GM23338 (cell line): ENCODE results near the gene GRM4. TPM values are rescaled to one million over a fixed set of nuclear protein-coding genes. Genes with fewer than 3 reads are reported as not detected.

ENCODE experiments used
- ATAC-seq: fragments of 200-7000 bp; cut with Tn5 transposase; 3 replicates; pipeline ENCODE4 v1.9.1; 2020
- DNase-seq: peaks from one replicate; pipeline ENCODE4 v3.0.0-alpha.2; 2015; ENCODE audit warnings: low spot score
- H2AFZ ChIP-seq: fragments of 200-600 bp; sonication (generic); 2 replicates; pipeline ENCODE4 v1.8.0; 2016; ENCODE audit warnings: antibody characterized with exemption, mild to moderate bottlenecking, moderate library complexity
- H3F3A ChIP-seq: fragments of 200-600 bp; sonication (generic); replicated peaks from 2 replicates; pipeline ENCODE4 v1.8.0; 2017; ENCODE audit warnings: antibody characterized with exemption, mixed run types, low read depth
- H3K27ac ChIP-seq: fragments of 200-600 bp; sonication (generic); 2 replicates; pipeline ENCODE4 v1.6.1; 2016; ENCODE audit warnings: low read depth
- H3K27me3 ChIP-seq: fragments of 200-600 bp; sonication (generic); 2 replicates; pipeline ENCODE4 v1.8.0; 2016; ENCODE audit warnings: mild to moderate bottlenecking, mixed run types, moderate library complexity; ENCODE audit not compliant: insufficient read depth
- H3K36me3 ChIP-seq: fragments of 200-600 bp; sonication (generic); 2 replicates; pipeline ENCODE4 v1.8.0; 2016; ENCODE audit warnings: mild to moderate bottlenecking; ENCODE audit not compliant: insufficient read depth
- H3K4me1 ChIP-seq: fragments of 200-600 bp; sonication (generic); 2 replicates; pipeline ENCODE4 v1.8.0; 2016; ENCODE audit warnings: mild to moderate bottlenecking, moderate library complexity; ENCODE audit not compliant: insufficient read depth
- H3K4me2 ChIP-seq: fragments of 200-600 bp; sonication (generic); 2 replicates; pipeline ENCODE4 v1.7.1; 2017; ENCODE audit warnings: mixed run types
- H3K4me3 ChIP-seq: fragments of 200-600 bp; sonication (generic); 2 replicates; pipeline ENCODE4 v1.6.1; 2016; ENCODE audit warnings: mixed run types
- H3K79me2 ChIP-seq: fragments of 200-600 bp; sonication (generic); replicated peaks from 2 replicates; pipeline ENCODE4 v1.8.0; 2017; ENCODE audit warnings: mild to moderate bottlenecking; ENCODE audit not compliant: insufficient read depth
- H3K9me2 ChIP-seq: fragments of 200-600 bp; sonication (generic); 2 replicates; pipeline ENCODE4 v1.8.0; 2017; ENCODE audit not compliant: insufficient read depth
- H4K20me1 ChIP-seq: fragments of 200-600 bp; sonication (generic); replicated peaks from 2 replicates; pipeline ENCODE4 v1.8.0; 2017; ENCODE audit warnings: mild to moderate bottlenecking; ENCODE audit not compliant: insufficient read depth
- H3K27ac Mint-ChIP-seq: 2 replicates; pipeline ENCODE4 v1.8.0; 2020; ENCODE audit warnings: inconsistent platforms, mild to moderate bottlenecking, moderate library complexity, mixed read lengths
- H3K27me3 Mint-ChIP-seq: 3 replicates; pipeline ENCODE4 v1.8.0; 2022; ENCODE audit warnings: low read depth, mild to moderate bottlenecking, moderate library complexity, mixed read lengths, inconsistent platforms; ENCODE audit not compliant: insufficient read depth, poor library complexity
- H3K36me3 Mint-ChIP-seq: 3 replicates; pipeline ENCODE4 v1.8.0; 2021; ENCODE audit warnings: low read depth, mild to moderate bottlenecking, inconsistent platforms, moderate library complexity, mixed read lengths
- H3K4me1 Mint-ChIP-seq: 3 replicates; pipeline ENCODE4 v1.8.0; 2020; ENCODE audit warnings: mild to moderate bottlenecking, inconsistent platforms, mixed read lengths
- H3K4me3 Mint-ChIP-seq: 3 replicates; pipeline ENCODE4 v1.8.0; 2021; ENCODE audit warnings: moderate library complexity, mild to moderate bottlenecking, inconsistent platforms, mixed read lengths
- H3K9me3 Mint-ChIP-seq: 3 replicates; pipeline ENCODE4 v1.8.0; 2020; ENCODE audit warnings: moderate library complexity, mild to moderate bottlenecking, inconsistent platforms, mixed read lengths
- CREB1 ChIP-seq: fragments of 250-450 bp; sonication (Bioruptor Pico); IDR thresholded peaks from 2 replicates; pipeline ENCODE4 v1.5.0; 2020; ENCODE audit warnings: low read depth, mild to moderate bottlenecking, moderate library complexity
- EZH2 ChIP-seq: fragments of 200-600 bp; sonication (generic); IDR thresholded peaks from one replicate; pipeline ENCODE4 v1.8.0; 2017; ENCODE audit warnings: antibody characterized with exemption, mild to moderate bottlenecking, low read depth; ENCODE audit not compliant: unreplicated experiment
- EZH2phosphoT487 ChIP-seq: fragments of 200-600 bp; sonication (generic); IDR thresholded peaks from one replicate; pipeline ENCODE4 v1.8.1; 2018; ENCODE audit warnings: antibody characterized with exemption; ENCODE audit not compliant: unreplicated experiment
- JUNB ChIP-seq: IDR thresholded peaks from one replicate; pipeline ENCODE4 v1.6.1; 2016; ENCODE audit warnings: antibody characterized with exemption; ENCODE audit not compliant: unreplicated experiment
- NANOG ChIP-seq: IDR thresholded peaks from 2 replicates; pipeline ENCODE4 v1.6.1; 2016; ENCODE audit warnings: antibody characterized with exemption, borderline replicate concordance
- POLR2AphosphoS5 ChIP-seq: IDR thresholded peaks from 2 replicates; pipeline ENCODE4 v1.6.1; 2016; ENCODE audit warnings: antibody characterized with exemption, low read depth
- REST ChIP-seq: IDR thresholded peaks from one replicate; pipeline ENCODE4 v1.6.1; 2018; ENCODE audit warnings: antibody characterized with exemption; ENCODE audit not compliant: unreplicated experiment
- STAT1 ChIP-seq: IDR thresholded peaks from one replicate; pipeline ENCODE4 v1.6.1; 2016; ENCODE audit warnings: antibody characterized with exemption; ENCODE audit not compliant: unreplicated experiment
- ZNF114 ChIP-seq: fragments of 250-450 bp; sonication (Bioruptor Pico); IDR thresholded peaks from 2 replicates; pipeline ENCODE4 v1.5.0; 2020; ENCODE audit warnings: mild to moderate bottlenecking, moderate library complexity
- ZNF462 ChIP-seq: fragments of 250-450 bp; sonication (Bioruptor Pico); IDR thresholded peaks from 2 replicates; pipeline ENCODE4 v1.5.0; 2020; ENCODE audit warnings: mild to moderate bottlenecking, moderate library complexity
- polyA plus RNA-seq: library from polyadenylated mRNA; unstranded; fragments of >200 nt; fragmentation: Nextera tagmentation; extraction: Ambion mirVana; gene quantifications from 2 replicates; pipeline ENCODE4 v1.2.1, GENCODE V29; 2016
- total RNA-seq: library from RNA; depleted of rRNA; stranded (reverse); fragments of >200 nt; shearing (Covaris generic); gene quantifications from 2 replicates; pipeline ENCODE4 v1.2.3, GENCODE V29; 2014

GRM4 gene
- total and polyA plus RNA-seq, 2 experiments from 2014 or later, result 7.0 to 30.6 TPM

- TF ChIP-seq ZNF462, result no peak
- TF ChIP-seq EZH2, result no peak
- no peak for TF ChIP-seq ZNF114 (CRISPR knock-in tag)
- no peak for TF ChIP-seq JUNB
- no peak for TF ChIP-seq EZH2phosphoT487
Observed at GRCh38 chr6:34057191-34057590, 88.7 kb downstream of the GRM4 start (continued).

GRCh38 chr6:34056305-34057108, 89.4 kb downstream of the GRM4 start:
- Histone ChIP-seq H4K20me1 (no peaks in the 10 kb centered on the region; the same call in 1 of the 2 replicates), H3K4me1 (peaks cover 24% of the 10 kb centered on the region), H3K27me3 (no peaks in the 10 kb centered on the region), H3K36me3 (no peaks in the 10 kb centered on the region; the same call in 1 of the 2 replicates), H3K9me2 (no peaks in the 10 kb centered on the region), H3F3A (no peaks in the 10 kb centered on the region; the same call in 1 of the 2 replicates), H3K4me3 (0 out of 2 replicates have a peak overlapping the region, but pooled peaks have one; percentile 30), H3K79me2 (no peaks in the 10 kb centered on the region), H3K4me2 (peak overlapping the region; percentile 48; the same call in 1 of the 2 replicates), H3K27ac (no peak overlapping the region), H2AFZ (peak overlapping the region; percentile 56; the same call in 1 of the 2 replicates)
- Mint-ChIP-seq H3K27ac (no peak overlapping the region), H3K4me3 (no peak overlapping the region), H3K9me3 (no peaks in the 10 kb centered on the region; the same call in 2 of the 3 replicates), H3K4me1 (peaks cover 27% of the 10 kb centered on the region), H3K27me3 (peaks cover 31% of the 10 kb centered on the region), H3K36me3 (peaks cover 3% of the 10 kb centered on the region; the same call in 2 of the 3 replicates)
- ATAC-seq (peak; percentile 86), DNase-seq (peak; percentile 91)
- TF ChIP-seq NANOG (no peak), POLR2AphosphoS5 (no peak; the same call in 1 of the 2 replicates), EZH2phosphoT487 (no peak), STAT1 (no peak), JUNB (no peak), CREB1 (CRISPR knock-in tag) (no peak), EZH2 (no peak), REST (no peak)
